ENCODE results near the gene SLC6A14. TPM values are rescaled to one million over a fixed set of nuclear protein-coding genes. Genes with fewer than 3 reads are reported as not detected.

Gene SLC6A14
- total RNA-seq, 1 experiment from 2014 or later, result not detected

GRCh38 chrX:116493271-116493670 lies 56.9 kb downstream of the SLC6A14 start:
- no peak overlapping the region for H3K56ac ChIP-seq (ENCODE audit: insufficient read length, low read depth, low read length)
- no peak overlapping the region for H2BK12ac ChIP-seq (ENCODE audit: insufficient read length, low read depth, low read length)
- no peaks in the 10 kb centered on the region for H3K23me2 ChIP-seq (ENCODE audit: insufficient read length, low read depth, low read length, poor library complexity, severe bottlenecking)
- DNase-seq, result no peak
- no peak overlapping the region for H3K14ac ChIP-seq (ENCODE audit: insufficient read depth, low read length)
- no peaks in the 10 kb centered on the region for H3K79me2 ChIP-seq (ENCODE audit: insufficient read depth, low read length)
- no CpG with 5 or more reads among the region's 2 CpGs for WGBS (ENCODE audit: extremely low coverage, insufficient read length, low lambda C conversion rate)
- H3K4ac ChIP-seq (ENCODE audit: low read depth, low read length), result no peak overlapping the region
- no peak overlapping the region for H4K5ac ChIP-seq (ENCODE audit: insufficient read length, low read depth, low read length)
- H2BK5ac ChIP-seq (ENCODE audit: insufficient read length, low read length), result no peak overlapping the region
- no peak overlapping the region for H2AK5ac ChIP-seq (ENCODE audit: insufficient read length, low read length)
- no peak overlapping the region for H3K18ac ChIP-seq (ENCODE audit: insufficient read length, low read depth, low read length)
- no peak overlapping the region for H3K4me2 ChIP-seq (ENCODE audit: insufficient read depth, insufficient read length, low read length)
- H2BK120ac ChIP-seq (ENCODE audit: low read depth, low read length, poor library complexity, severe bottlenecking), result no peak overlapping the region
- no peak overlapping the region for H4K8ac ChIP-seq (replicated peaks; ENCODE audit: insufficient read length, low read depth, low read length)
- H4K20me1 ChIP-seq (ENCODE audit: control insufficient read depth, insufficient read depth, insufficient read length), result no peaks in the 10 kb centered on the region
- TF ChIP-seq CTCF (conservative IDR thresholded peaks at IDR 0.05), result no peak
- H3K23ac ChIP-seq (ENCODE audit: insufficient read length, low read depth, low read length), result no peak overlapping the region
- no peak overlapping the region for H3T11ph ChIP-seq (ENCODE audit: low read length)
- H2BK20ac ChIP-seq (ENCODE audit: low read depth, low read length, poor library complexity, severe bottlenecking), result no peak overlapping the region
- no peaks in the 10 kb centered on the region for H3K27me3 ChIP-seq (ENCODE audit: insufficient read depth, low read length)
- no peak overlapping the region for H3K4me3 Mint-ChIP-seq
- no peak overlapping the region for H2AFZ ChIP-seq (ENCODE audit: low read length)
- no peak overlapping the region for H3K9ac ChIP-seq (ENCODE audit: extremely low read depth, insufficient read length, low read length)
- H3K4me1 Mint-ChIP-seq, result no peaks in the 10 kb centered on the region
- H3K27ac ChIP-seq (ENCODE audit: insufficient read length, low read depth, low read length), result no peak overlapping the region
- H3K36me3 Mint-ChIP-seq (ENCODE audit: insufficient read depth in 1 of 3, low read depth in 3 of 3), result no peaks in the 10 kb centered on the region
- no peaks in the 10 kb centered on the region for H3K4me1 ChIP-seq (ENCODE audit: insufficient read depth, low read length)
- H4K91ac ChIP-seq (ENCODE audit: insufficient read length, low read depth, low read length), result no peak overlapping the region
- no peak overlapping the region for H3K27ac Mint-ChIP-seq
- H3K9me3 ChIP-seq (ENCODE audit: control insufficient read depth, low read depth, low read length), result no peaks in the 10 kb centered on the region
- H3K27me3 Mint-ChIP-seq (ENCODE audit: low read depth), result no peaks in the 10 kb centered on the region
- no peak overlapping the region for H2BK15ac ChIP-seq (ENCODE audit: low read depth, low read length)
- no peaks in the 10 kb centered on the region for H3K79me1 ChIP-seq (ENCODE audit: insufficient read depth, low read depth, low read length, poor library complexity, severe bottlenecking)
- H3K9me3 Mint-ChIP-seq, result no peaks in the 10 kb centered on the region

Data from H9 (cell line).